Testis (tissue), 3 donors: ENCODE data around the gene ADD3. TPM values are rescaled to one million over a fixed set of nuclear protein-coding genes. Genes with fewer than 3 reads are reported as not detected.
"Not testable (repeated sequence)": the region's sequence is repeated elsewhere in the genome, so short reads cannot be mapped to it uniquely, and the experiment has no call there.

ENCODE experiments used
- DNase-seq: peaks from one replicate; pipeline ENCODE4 v3.0.0-alpha.2; 2019
- H3K27ac ChIP-seq, 2 donors: fragments of 200-600 bp; sonication (generic); one replicate each; pipeline ENCODE4 v1.5.1; 2019
- H3K27me3 ChIP-seq: fragments of 200-600 bp; sonication (generic); one replicate; pipeline ENCODE4 v1.5.1; 2019
- H3K36me3 ChIP-seq: fragments of 200-600 bp; sonication (generic); one replicate; pipeline ENCODE4 v1.5.1; 2017; ENCODE audit warnings: low read depth; ENCODE audit errors: missing control alignments
- H3K4me1 ChIP-seq: fragments of 200-600 bp; sonication (generic); one replicate; pipeline ENCODE4 v1.5.1; 2019
- H3K4me3 ChIP-seq, 2 donors: fragments of 200-600 bp; sonication (generic); one replicate each; pipeline ENCODE4 v1.5.1; 2017 to 2019
- H3K9me3 ChIP-seq: fragments of 200-600 bp; sonication (generic); one replicate; pipeline ENCODE4 v1.5.1; 2017
- POLR2A ChIP-seq: fragments of 450-650 bp; IDR thresholded peaks from one replicate; pipeline ENCODE4 v1.6.1; 2017; ENCODE audit warnings: antibody characterized with exemption, mild to moderate bottlenecking, moderate library complexity
- WGBS, 2 donors: methylation state at CpG; one replicate each; pipeline ENCODE4 v1.1.5; 2018; 5-methylcytosine and 5-hydroxymethylcytosine counted together
- intact Hi-C: fragments of 100-400 bp; cut with DNase I; formaldehyde crosslinking; loops from one replicate; pipeline ENCODE4 v1.15.1; 2023; ENCODE audit warnings: low total_unique reads
- polyA plus RNA-seq: library from polyadenylated mRNA; stranded (reverse); fragments of 350-450 nt; fragmentation: Illumina TruSeq; extraction: RNeasy Lipid Tissue Mini Kit (QIAGEN cat#74804); gene quantifications from one replicate; pipeline ENCODE4 v1.2.3, GENCODE V29; 2014; ENCODE audit warnings: low read depth, low replicate concordance; ENCODE audit not compliant: insufficient read depth
- total RNA-seq, 2 donors: library from RNA; depleted of rRNA; stranded (reverse); fragments of >200 nt; gene quantifications; one replicate each; pipeline ENCODE4 v1.2.3, GENCODE V29; 2016
- TF ChIP-seq, protein P1 (sequence below), 3 experiments: fragments of 450-650 bp in 2 of 3; fragments of 200-600 bp in 1 of 3; sonication (generic) in 1 of 3; IDR thresholded peaks; one replicate each; pipeline ENCODE4 v1.5.1; 2016 to 2019; ENCODE audit warnings: antibody characterized with exemption in 3 of 3, mild to moderate bottlenecking in 2 of 3, moderate library complexity in 1 of 3

Gene ADD3
- total and polyA plus RNA-seq, 3 donors from 2014 or later = 155 to 394 (median 240) TPM

DNA sequence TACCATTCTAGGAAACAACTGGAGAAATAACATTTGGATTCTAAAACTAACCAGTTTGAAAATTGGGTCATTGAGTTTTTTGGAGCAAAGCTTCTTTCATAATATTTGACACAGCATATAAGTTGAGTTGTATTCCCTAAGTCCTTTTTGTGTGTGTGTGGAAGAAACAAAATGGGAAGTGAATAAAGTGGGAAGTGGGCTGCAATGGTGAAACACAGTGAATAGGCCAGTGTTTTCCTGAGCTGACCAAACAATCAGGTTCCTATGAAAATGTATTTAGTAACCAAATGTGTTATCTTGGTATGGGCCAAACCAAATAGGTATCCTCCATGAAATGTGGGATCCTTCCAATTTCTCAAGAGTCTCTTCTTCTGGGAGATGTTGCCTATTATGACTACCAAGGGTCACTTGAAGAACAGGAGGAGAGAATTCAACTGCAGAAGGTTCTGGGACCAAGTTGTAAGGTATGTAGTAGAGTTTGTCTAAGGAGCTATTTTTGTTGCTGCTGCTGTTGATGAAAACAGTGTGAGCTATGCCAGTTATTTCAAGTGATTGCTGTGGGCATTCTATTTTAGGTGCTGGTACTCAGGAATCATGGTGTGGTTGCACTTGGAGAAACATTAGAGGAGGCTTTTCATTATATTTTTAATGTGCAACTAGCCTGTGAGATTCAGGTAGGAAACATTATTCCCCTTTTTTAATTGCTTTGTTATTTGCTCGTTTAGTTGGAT lies 111.3 kb downstream of the ADD3 start:
- Histone ChIP-seq H3K27ac (no peak overlapping the region), H3K27me3 (no peaks in the 10 kb centered on the region), H3K9me3 (no peaks in the 10 kb centered on the region), H3K36me3 (no peaks in the 10 kb centered on the region), H3K4me3 (no peak overlapping the region), H3K4me1 (no peaks in the 10 kb centered on the region)
- DNase-seq = no peak
- intact Hi-C loops = no loop called here
- WGBS, 2 donors = 65 to 83% methylated on average over 1 of the region's 1 CpG
- TF ChIP-seq, protein P1, sequence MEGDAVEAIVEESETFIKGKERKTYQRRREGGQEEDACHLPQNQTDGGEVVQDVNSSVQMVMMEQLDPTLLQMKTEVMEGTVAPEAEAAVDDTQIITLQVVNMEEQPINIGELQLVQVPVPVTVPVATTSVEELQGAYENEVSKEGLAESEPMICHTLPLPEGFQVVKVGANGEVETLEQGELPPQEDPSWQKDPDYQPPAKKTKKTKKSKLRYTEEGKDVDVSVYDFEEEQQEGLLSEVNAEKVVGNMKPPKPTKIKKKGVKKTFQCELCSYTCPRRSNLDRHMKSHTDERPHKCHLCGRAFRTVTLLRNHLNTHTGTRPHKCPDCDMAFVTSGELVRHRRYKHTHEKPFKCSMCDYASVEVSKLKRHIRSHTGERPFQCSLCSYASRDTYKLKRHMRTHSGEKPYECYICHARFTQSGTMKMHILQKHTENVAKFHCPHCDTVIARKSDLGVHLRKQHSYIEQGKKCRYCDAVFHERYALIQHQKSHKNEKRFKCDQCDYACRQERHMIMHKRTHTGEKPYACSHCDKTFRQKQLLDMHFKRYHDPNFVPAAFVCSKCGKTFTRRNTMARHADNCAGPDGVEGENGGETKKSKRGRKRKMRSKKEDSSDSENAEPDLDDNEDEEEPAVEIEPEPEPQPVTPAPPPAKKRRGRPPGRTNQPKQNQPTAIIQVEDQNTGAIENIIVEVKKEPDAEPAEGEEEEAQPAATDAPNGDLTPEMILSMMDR (IDR thresholded peaks at IDR 0.05) = no peak
- TF ChIP-seq POLR2A = no peak

DNA sequence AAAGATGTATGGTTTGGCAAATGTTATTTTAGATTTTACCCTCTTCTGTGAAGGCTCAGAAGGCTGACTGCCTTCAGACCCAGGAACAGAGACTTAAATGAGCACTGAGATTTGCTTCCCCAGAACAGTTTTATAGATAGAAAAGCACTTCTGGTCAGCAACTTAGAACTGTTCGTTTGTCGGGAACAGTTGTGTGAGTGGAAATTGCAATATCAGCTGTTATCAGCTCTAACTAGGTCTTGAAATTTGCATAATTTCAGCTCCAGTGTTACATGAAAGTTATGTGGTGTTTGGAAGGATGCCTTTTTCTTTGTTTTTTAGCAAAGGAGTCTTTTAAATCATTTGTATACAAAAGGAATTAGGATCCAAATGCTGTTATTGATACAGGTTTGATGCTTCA lies 115.8 kb downstream of the ADD3 start:
- Histone ChIP-seq H3K9me3 (no peaks in the 10 kb centered on the region), H3K4me3 (no peak overlapping the region), H3K4me1 (no peaks in the 10 kb centered on the region), H3K27me3 (no peaks in the 10 kb centered on the region), H3K27ac (no peak overlapping the region), H3K36me3 (no peaks in the 10 kb centered on the region)
- DNase-seq = no peak
- intact Hi-C loops = loop anchor here (10.0 kb wide), 1 partner anchor 239 kb away; no protein-coding TSS in a partner anchor
- TF ChIP-seq, protein P1 (IDR thresholded peaks at IDR 0.05) = no peak
- TF ChIP-seq POLR2A = no peak
- WGBS, 2 donors = 64 to 71% methylated on average over 2 of the region's 2 CpGs

DNA sequence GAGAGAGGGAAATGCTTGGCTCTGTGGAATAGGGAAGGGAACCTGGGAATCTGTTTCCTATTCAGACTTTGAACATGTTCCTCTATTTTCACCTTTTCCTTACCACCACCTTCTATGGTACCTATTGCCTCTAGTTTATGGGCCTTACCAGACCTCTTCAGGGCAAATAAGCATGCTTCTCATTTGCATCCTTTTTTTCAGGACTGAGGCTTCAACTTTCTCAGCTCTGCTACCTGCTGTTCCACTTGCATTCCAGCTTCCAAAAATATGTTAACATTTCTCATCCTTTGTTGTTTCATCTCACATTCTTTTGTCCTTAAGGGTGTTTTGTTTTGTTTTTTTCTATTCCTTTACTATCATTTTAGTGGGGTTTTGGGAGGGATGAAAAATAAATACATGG lies 121.7 kb downstream of the ADD3 start:
- TF ChIP-seq POLR2A = no peak
- TF ChIP-seq, protein P1 (IDR thresholded peaks at IDR 0.05) = no peak
- H3K27ac ChIP-seq = no peak overlapping the region
- DNase-seq = no peak
- no peaks in the 10 kb centered on the region for H3K9me3 ChIP-seq
- no peak overlapping the region for H3K4me3 ChIP-seq
- intact Hi-C loops = loop anchor here (10.0 kb wide), 1 partner anchor 245 kb away; no protein-coding TSS in a partner anchor
- H3K4me1 ChIP-seq = no peaks in the 10 kb centered on the region
- no peaks in the 10 kb centered on the region for H3K36me3 ChIP-seq
- no peaks in the 10 kb centered on the region for H3K27me3 ChIP-seq

DNA sequence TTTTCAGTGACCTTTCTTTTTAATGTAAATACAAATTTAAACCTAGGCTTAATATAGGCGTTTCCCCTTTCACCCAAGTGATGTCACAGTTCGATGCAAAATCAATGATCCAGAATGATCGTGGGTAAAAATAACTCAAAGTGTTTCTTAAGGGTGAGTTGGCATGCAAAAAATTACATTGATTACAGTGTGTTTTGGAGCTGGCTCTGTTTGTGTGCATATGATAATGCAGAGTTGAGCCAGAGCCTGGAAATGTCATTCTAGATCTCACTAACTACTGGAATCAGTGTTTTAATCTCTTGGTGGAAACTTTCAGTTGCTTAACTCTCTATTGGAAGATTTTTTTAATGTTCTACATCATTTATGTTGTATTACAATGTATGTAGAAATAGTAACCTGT lies 127.1 kb downstream of the ADD3 start:
- Histone ChIP-seq H3K27me3 (no peaks in the 10 kb centered on the region), H3K36me3 (no peaks in the 10 kb centered on the region), H3K9me3 (no peaks in the 10 kb centered on the region), H3K4me1 (no peaks in the 10 kb centered on the region), H3K4me3 (no peak overlapping the region), H3K27ac (no peak overlapping the region)
- no peak for TF ChIP-seq POLR2A
- TF ChIP-seq, protein P1 (IDR thresholded peaks at IDR 0.05) = no peak
- intact Hi-C loops = loop anchor here (5.0 kb wide), 1 partner anchor 142 kb away; no protein-coding TSS in a partner anchor
- no peak for DNase-seq
- WGBS, 2 donors = 91 to 92% methylated on average over 3 of the region's 3 CpGs

DNA sequence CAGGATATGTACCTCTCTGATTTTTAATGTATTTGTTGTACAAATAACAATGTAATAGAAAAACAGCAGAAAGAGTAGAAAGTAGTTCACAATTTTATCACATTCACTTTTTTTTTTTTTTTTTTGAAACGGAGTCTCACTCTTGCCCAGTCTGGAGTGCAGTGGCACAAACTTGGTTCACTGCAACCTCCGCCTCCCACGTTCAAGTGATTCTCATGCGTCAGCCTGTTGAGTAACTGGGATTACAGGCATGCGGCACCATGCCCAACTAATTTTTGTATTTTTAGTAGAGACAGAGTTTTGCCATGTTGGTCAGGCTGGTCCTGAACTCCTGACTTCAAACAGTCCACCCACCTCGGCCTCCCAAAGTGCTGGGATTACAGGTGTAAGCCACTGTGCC lies 128.1 kb downstream of the ADD3 start:
- intact Hi-C loops = loop anchor here (5.0 kb wide), 1 partner anchor 141 kb away; no protein-coding TSS in a partner anchor
- not testable (repeated sequence) for H3K27ac ChIP-seq, H3K4me3 ChIP-seq, H3K27me3 ChIP-seq, DNase-seq, H3K9me3 ChIP-seq, H3K36me3 ChIP-seq, H3K4me1 ChIP-seq
- WGBS, 2 donors = 74 to 88% methylated on average over 6 of the region's 6 CpGs
